ENCODE measurements around the gene ZC3HAV1.
A peak's percentile ranks its signal among the peaks of the same experiment; 100 is the strongest.
"Not testable (repeated sequence)": the region's sequence is repeated elsewhere in the genome, so short reads cannot be mapped to it uniquely, and the experiment has no call there.

The ZC3HAV1 gene

GRCh38 chr7:139049936-139050335, 59.6 kb downstream of the ZC3HAV1 start:
- DNase-seq (ENCODE audit: low spot score): no peak

GRCh38 chr7:139049111-139049510, 60.4 kb downstream of the ZC3HAV1 start:
- DNase-seq (ENCODE audit: low spot score): no peak

GRCh38 chr7:139047970-139048369, 61.5 kb downstream of the ZC3HAV1 start:
- DNase-seq (ENCODE audit: low spot score): no peak

DNA sequence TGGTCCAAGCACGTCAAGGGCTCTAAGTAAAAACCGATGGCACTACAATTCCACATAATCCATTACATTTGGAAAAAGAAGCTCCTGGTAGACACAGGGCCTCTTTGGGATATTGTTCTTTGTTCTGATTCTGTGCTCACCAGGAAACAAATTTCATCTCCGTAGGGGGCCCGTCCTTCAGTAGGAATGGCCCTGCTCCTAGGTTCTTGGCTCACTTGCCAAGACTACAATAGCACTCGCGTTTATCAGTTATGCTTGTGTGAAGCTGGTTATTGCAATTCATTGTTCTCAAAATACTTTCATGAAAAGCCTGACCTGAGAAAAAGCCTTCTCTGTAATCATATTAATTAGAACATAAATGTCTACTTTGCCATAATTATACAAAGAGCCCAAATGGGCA, 63.4 kb downstream of the ZC3HAV1 start:
- DNase-seq (ENCODE audit: low spot score): no peak

DNA sequence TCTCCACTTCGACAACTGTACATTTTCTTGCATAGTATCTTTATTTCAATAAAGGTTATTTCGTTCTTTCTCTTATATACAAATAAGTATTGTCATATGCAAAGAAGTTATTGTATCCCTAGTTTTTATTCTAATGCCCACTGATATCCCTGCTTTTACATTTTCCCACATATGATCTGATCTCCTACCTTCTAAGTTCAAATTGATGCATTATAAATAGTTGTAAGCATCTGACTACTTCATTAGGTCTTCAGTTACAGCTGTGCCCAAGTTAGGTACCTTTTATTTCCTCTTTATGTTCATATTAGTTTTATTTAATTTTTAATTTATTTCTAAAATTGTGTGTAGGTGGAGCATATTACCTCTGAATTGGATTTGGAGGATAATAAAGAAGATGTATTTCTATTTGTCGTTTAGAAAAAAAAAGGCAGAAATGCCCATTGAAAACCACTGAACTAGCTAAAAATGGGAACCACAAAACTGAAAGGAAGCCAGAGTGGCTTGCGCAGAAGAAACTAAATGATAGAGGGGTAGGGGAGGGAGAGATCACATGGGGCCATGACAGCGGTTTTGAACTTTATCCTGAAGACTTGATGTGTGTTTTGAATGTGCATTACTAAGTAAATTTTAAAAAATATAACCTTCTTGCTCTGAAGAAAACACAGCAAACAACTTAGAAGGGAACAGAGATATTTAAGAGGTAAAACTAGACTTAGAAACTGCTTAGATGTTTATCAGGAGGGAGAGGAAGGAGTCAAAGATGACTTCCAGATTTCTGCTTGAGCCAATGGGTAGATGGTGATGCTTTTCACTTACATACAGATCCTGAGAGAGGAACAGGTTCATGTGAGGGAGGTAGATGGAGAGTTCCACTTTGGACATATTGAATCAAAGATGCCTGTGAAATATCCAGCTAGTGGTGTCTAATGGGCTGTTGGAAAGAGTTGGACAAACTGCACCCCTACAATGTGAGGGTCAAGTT, 64.4 kb downstream of the ZC3HAV1 start:
- no peak for DNase-seq (ENCODE audit: low spot score)

DNA sequence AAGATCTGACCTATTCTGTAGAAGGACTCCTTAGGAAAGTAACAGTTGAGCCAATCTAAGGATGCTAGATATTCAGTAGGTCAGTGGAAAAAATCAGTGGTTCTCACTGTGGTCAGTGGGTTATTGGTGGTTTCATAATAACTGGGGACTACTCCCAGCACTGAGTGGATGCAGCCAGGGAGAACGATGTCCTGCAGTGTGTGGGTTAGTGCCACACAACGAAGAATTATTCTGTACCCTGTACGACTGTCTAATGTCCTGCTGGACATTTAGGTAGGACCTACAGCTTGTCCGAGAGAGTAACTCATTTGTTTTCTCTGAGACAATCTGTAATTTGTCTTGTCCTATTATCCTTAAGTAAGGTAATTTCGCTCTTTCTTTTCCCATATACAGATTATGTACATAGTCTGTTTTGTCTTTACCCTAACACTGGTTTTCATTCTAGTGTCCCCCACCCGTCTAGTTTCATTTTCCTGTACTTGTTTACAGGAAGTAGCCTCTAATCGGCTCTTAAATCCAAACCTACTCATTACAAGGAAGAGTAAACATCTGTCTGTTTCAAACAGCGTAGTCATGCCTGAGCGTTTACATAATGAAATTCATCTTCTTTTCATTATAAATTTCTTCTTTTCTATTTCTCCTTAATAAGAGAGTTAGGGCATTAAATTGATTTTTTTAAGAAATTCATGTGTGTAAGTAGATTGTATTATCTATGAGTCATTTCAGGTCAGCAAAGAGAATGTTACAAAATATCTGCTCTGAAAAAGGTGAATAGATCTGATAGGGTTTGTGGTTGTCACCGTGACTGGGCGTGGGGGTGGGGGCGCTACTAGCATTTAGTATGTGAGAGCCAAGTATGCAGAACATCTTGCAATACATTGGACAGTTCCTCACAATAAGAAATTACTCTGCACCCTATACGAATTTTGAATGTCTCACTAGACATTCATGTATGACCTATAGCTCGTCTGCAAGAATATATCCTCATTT, 65.4 kb downstream of the ZC3HAV1 start:
- no peak for DNase-seq (ENCODE audit: low spot score)

DNA sequence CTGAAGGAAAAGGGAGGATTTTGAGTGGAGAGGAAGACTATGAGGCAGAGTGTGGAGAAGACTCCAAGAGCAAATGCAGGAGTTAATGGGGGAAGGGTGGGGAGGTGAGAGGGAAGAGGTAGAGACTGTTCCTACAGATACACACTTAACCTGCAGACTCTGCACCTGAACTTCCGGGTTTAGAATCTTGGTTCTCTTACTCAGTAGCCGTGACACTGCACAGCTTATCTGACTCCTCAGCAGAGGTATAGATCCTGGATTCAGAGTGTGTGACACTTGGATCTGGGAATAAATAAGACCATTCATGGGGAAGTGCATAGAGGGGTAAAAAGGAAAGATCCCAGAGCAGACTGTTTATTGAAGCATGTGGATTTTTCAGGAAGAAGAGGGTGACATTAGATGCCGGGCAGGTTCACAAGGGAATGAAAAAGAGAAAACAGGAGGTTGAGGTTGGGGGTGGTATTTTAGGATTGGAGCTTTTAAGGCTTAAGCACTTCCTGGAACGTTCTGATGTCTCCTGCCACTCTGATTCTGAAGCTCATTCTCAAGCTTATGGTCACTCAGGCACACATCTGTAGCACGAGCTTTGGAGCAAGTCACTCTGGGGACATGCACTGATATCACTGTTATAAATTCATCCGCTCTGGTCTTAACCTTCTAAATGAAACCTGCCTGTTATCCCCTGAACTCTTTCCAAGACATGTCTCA, 68.0 kb downstream of the ZC3HAV1 start:
- DNase-seq (ENCODE audit: low spot score): no peak

DNA sequence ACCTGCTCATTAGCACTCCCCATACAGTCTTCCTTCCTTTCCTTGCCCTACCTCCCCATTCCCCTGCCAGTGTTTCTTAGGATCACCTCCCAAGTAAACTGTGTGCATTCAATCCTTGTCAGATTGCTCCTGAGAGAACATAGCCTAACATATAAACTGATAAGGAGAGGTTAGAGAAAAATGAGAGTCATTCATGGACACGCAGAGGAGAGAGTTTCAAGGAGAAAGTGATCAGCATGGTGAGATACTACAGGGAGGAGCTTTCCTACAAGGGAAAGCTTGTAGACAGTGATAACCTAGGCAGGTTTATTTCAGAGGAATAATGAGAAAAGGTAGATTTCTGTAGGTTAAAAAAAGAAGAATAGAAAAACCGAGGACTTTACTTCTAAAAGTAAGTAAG, 70.8 kb downstream of the ZC3HAV1 start:
- DNase-seq (ENCODE audit: low spot score): no peak

DNA sequence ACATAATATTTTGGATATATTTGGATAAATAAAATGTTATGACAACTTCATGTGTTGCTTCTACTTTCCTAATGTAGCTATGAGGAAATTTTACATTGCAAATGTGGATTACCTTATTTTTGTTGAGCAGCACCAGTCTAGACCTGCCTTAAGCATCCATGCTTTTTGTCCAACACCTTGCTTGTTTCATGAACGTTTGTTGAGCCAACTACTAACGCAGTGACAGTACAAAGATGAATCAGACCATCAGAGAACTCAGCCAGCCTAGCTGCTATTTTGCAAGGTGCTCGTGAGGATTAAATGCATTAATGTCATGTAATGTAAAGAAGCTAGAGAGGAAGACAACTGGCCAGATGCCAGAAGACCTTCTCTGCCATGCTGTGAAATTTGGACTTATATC, 72.6 kb downstream of the ZC3HAV1 start:
- no peak for DNase-seq (ENCODE audit: low spot score)

DNA sequence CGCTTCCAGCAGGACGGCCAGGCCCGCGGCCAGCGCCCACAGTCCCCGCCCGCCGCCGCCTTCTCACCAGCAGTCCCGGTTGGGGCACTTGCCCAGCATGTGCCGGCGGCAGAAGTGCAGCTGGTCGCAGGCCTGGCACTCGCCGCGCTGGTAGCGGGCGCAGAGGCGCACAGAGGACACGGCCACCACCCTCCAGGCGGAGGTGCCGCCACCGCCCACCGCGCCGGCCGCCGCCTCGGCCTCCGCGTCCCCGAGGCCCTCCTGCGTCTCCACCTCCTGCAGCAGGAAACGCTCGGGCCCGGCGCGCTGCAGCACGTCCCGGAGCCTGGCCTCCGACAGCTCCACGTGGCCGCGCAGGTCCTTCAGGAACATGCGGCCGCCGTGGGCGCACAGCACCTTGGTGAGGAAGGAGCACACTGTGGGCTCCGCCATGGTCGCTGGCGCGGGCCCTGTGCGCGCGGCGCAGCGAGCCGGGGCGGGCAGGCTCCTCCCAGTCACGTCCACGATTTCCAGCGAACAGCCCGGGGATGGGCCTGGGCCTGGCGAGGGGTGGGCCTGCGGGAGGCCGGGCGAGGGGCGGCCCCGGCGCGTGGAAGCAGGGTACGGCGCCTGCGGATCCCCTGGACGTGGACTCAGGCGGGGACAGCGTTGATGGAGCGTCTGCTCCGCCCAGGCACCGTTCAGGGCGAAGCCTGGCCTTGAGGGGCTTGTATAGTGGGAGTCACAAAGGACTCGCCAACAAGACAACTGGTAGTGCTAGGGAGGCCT, 73.8 kb downstream of the ZC3HAV1 start, which contains the start of gene ZC3HAV1L:
Gene ZC3HAV1L, minus strand, starts transcription at position 457 of the 768 bp plus-strand sequence. Its CDS starts 25 bp downstream, at position 432.
- DNase-seq (ENCODE audit: low spot score): peak; percentile 86

DNA sequence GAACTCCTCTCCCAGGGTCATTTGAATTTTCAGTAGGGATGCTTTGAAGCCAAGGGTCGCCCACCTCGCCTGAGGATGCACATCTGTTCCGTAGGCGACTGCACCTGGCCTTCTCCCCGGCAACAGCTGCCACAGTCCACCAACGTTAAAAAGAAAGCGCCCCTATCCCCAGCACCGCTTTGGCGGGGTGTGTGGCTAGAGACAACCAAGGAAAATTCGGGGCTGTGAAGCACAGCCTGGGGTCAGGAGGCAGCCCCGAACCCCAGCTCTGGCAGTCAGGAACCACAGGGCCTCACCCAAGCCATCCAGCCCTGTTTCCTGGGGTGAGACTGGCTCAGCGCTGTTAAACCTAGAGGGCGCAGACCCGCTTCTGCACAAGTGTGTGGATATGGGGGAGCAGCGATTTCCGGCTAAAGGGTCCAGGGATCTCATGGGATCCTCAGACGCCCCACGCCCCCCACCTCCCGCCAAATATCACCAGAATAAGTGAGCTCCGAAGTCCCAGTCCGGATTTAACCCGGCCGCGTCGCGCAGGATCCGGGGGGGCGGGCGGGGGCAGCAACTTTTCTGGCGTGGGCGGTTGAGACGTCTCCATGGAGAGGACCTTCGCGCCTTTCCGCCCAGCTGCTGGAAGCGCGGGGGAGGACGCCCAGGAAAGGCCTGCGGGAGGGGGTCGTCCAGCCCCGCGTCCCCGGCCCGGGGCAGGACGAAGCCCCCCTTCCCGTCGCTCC, 74.5 kb downstream of the ZC3HAV1 start:
- DNase-seq (ENCODE audit: low spot score): peak; percentile 59

DNA sequence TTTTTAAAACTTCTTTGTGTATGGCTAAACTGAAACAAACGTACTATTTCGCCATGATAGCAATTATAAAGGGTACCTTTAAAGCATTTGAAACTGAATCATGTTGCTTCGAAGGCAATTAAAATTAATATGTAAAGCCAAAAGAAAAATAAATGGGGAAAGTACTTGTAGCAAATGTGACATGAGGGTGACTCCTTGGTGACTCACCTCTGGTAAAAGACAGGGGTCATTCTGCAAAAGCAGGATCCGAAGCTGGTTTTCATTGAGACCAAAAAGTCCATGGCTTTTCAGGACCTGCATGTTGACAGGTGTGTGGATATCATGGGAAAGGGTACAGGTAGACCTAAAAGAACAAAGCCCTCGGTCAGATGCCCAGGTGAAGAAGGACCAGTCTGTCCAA, 75.2 kb downstream of the ZC3HAV1 start:
- DNase-seq (ENCODE audit: low spot score): no peak

DNA sequence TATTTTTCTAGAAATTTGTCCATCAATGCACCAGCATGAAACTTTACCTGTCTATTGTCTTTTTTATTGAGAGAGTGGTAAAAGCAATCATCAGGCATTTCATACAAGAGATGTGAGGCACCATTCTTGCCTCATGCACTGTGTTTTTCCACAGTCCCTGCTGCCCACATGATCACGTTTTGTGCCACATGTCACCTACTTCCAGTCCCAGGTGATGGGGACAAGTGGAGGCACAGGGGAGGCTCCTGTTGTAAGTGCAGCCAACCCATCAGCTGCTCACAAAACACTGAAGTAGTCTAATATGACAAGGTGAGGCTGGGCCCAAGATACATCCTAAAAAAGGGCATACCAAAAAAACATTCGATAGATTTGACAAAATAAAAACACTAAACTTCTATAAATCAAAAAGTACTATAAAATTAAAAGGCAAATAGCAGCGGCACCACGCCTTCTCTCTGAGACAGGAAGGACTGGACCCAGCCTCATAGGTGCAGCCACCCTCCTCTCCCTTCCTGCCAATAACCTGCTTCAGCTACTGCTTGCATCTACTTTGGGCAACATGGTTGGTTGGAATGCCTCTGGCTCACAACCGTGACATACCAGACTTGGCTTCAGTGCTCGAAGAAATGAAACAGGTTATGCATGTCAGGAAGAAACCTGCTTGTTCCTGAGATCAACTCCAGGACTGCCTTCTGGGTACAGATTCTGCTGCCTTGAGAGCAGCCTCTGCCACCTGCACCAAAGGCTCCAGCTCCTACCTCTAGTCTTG, 76.0 kb downstream of the ZC3HAV1 start:
- no peak for DNase-seq (ENCODE audit: low spot score)

GRCh38 chr7:139032473-139032872, 77.0 kb downstream of the ZC3HAV1 start:
- DNase-seq (ENCODE audit: low spot score): no peak

DNA sequence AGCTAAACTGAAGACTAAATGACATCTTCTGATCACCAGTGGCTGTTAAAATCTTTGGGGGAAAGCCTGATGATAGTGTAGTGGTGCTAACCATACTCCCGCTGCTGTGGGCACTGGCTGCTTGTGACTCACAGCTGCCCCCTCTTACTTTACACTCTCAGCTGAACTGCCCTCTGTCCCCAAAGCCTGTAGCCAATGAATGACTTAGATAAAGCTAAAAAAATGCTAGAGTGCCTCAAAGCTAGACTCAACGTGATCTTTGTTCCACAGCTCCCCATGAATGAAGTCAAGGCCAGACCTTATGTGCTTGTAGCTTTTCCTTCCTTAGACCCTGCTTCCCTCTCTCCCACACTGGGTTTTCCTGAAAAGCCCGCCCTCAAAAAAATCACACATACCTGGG, 80.2 kb downstream of the ZC3HAV1 start:
- DNase-seq (ENCODE audit: low spot score): no peak

DNA sequence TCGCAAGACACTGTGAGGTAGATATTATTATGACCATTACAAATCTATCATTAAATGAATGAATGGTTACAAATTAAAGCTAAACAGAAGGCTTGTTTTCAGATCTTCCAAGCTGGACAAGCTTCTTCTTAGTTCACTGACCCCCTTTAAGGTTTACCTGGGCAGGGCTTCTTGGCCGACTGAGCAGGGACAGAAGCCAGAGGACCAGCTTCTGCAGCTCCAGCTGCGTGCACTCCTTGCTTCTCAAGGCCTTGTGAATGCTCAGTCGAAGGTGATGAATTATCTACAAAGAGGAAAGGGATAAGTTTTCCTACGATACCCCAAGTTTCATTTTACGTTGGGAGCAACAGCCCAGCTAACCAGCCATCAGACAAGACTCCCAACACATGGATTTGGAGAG, 83.0 kb downstream of the ZC3HAV1 start:
- DNase-seq (ENCODE audit: low spot score): no peak

DNA sequence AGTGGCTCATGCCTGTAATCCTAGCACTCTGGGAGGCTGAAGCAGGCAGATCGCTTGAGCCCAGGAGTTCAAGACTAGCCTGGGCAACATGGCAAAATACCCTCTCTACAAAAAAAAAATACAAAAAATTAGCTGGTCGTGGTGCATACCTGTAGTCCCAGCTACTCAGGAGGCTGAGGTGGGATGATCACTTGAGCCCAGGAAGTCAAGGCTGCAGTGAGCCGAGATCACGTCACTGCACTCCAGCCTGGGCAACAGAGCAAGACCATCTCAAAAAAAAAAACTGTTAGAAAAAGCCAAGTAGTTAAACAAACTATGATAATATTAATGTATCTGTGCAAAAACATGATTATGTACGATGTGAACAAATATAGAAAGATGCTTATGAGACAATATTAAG, 83.7 kb downstream of the ZC3HAV1 start:
- DNase-seq (ENCODE audit: low spot score): not testable (repeated sequence)

GRCh38 chr7:139023076-139023475, 86.4 kb downstream of the ZC3HAV1 start:
- DNase-seq (ENCODE audit: low spot score): peak; percentile 16

DNA sequence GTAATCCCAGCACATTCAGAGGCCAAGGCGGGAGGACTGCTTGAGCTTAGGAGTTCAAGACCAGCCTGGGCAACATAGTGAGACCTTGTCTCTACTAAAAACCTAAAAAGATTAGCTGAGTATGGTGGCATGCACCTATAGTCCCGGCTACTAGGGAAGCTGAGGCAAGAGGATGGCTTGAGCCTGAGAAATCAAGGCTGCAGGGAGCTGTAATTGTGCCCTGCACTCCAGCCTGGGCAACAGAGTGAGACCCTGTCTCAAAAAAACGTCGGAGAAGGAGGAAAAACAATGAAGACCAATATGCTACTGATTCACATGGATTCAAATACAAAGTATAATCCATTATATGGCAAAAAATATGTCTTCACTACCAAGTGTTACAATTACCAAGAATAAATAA, 87.2 kb downstream of the ZC3HAV1 start:
- DNase-seq (ENCODE audit: low spot score): no peak

GRCh38 chr7:139018910-139019309, 90.6 kb downstream of the ZC3HAV1 start:
- DNase-seq (ENCODE audit: low spot score): no peak
